Naive thymus-derived CD4-positive, alpha-beta T cell (primary cell): ENCODE measurements around the gene SCNN1G. TPM values are rescaled to one million over a fixed set of nuclear protein-coding genes. Genes with fewer than 3 reads are reported as not detected.

Source experiments
- ATAC-seq: fragments of 150-1000 bp; cut with Tn5 transposase; 2 replicates; pipeline ENCODE4 v1.10.0; 2021; ENCODE audit warnings: mild to moderate bottlenecking, moderate library complexity
- CTCF ChIA-PET: fragments of 350-600 bp; sonication (Branson Sonifier 250); formaldehyde crosslinking; loops from one replicate; lab custom pipeline; 2021; ENCODE audit warnings: antibody characterized with exemption; lab: Charles Lee
- POLR2A ChIA-PET: fragments of 350-600 bp; sonication (Branson Sonifier 250); formaldehyde crosslinking; loops from one replicate; lab custom pipeline; 2021; ENCODE audit warnings: antibody characterized with exemption, inconsistent platforms; lab: Charles Lee
- DNase-seq, 9 donors: peaks; one replicate each; pipeline versions ENCODE4 v3.0.0 to v3.0.0-alpha.2; 2020 to 2022; ENCODE audit warnings: mixed read lengths in 1 of 9
- H3K27ac ChIP-seq: one replicate; pipeline ENCODE4 v1.7.0; 2013; ENCODE audit warnings: mild to moderate bottlenecking, low read depth, low read length, moderate library complexity
- H3K27me3 ChIP-seq, 2 donors: one replicate each; pipeline ENCODE4 v1.7.0; 2013; ENCODE audit warnings: low read length in 2 of 2, mild to moderate bottlenecking in 2 of 2, moderate library complexity in 2 of 2; ENCODE audit not compliant: control insufficient read depth in 2 of 2, insufficient read depth in 2 of 2
- H3K36me3 ChIP-seq, 3 experiments: 1 replicate in 2 of 3; 2 replicates in 1 of 3; pipeline ENCODE4 v1.7.0; 2013; ENCODE audit warnings: low read length in 3 of 3, mild to moderate bottlenecking in 3 of 3, moderate library complexity in 1 of 3; ENCODE audit not compliant: insufficient read depth in 3 of 3, control insufficient read depth in 2 of 3
- H3K4me1 ChIP-seq, 2 donors: one replicate each; pipeline ENCODE4 v1.7.0; 2013; ENCODE audit warnings: low read length in 2 of 2, mild to moderate bottlenecking in 2 of 2, moderate library complexity in 1 of 2; ENCODE audit not compliant: control insufficient read depth in 2 of 2, insufficient read depth in 2 of 2
- H3K4me3 ChIP-seq: 2 replicates; pipeline ENCODE4 v1.7.0; 2013; ENCODE audit warnings: mild to moderate bottlenecking, low read length
- H3K9me3 ChIP-seq, 3 experiments: 1 replicate in 2 of 3; 2 replicates in 1 of 3; pipeline ENCODE4 v1.7.0; 2013; ENCODE audit warnings: low read length in 3 of 3; ENCODE audit not compliant: control insufficient read depth in 2 of 3
- H3K27ac Mint-ChIP-seq, 9 donors: one replicate each; pipeline ENCODE4 v1.8.0; 2020 to 2022; ENCODE audit warnings: mixed read lengths in 9 of 9, mild to moderate bottlenecking in 8 of 9, moderate library complexity in 5 of 9, inconsistent platforms in 2 of 9
- H3K27me3 Mint-ChIP-seq, 5 donors: one replicate each; pipeline ENCODE4 v1.8.0; 2021 to 2022; ENCODE audit warnings: mixed read lengths in 5 of 5, mild to moderate bottlenecking in 1 of 5
- H3K36me3 Mint-ChIP-seq, 5 donors: one replicate each; pipeline ENCODE4 v1.8.0; 2020 to 2022; ENCODE audit warnings: mixed read lengths in 5 of 5, mild to moderate bottlenecking in 3 of 5, inconsistent platforms in 1 of 5
- H3K4me1 Mint-ChIP-seq, 7 donors: one replicate each; pipeline ENCODE4 v1.8.0; 2020 to 2022; ENCODE audit warnings: mixed read lengths in 7 of 7, mild to moderate bottlenecking in 3 of 7, inconsistent platforms in 1 of 7
- H3K4me3 Mint-ChIP-seq, 10 donors: one replicate each; pipeline ENCODE4 v1.8.0; 2020 to 2022; ENCODE audit warnings: mild to moderate bottlenecking in 10 of 10, mixed read lengths in 10 of 10, moderate library complexity in 6 of 10, inconsistent platforms in 2 of 10
- H3K9me3 Mint-ChIP-seq, 11 donors: one replicate each; pipeline ENCODE4 v1.8.0; 2020 to 2022; ENCODE audit warnings: mixed read lengths in 11 of 11, mild to moderate bottlenecking in 4 of 11, inconsistent platforms in 1 of 11, moderate library complexity in 1 of 11
- intact Hi-C, 2 donors: fragments of 100-400 bp; cut with micrococcal nuclease; formaldehyde crosslinking; loops; one replicate each; pipeline ENCODE4 v1.15.1; 2023
- polyA plus RNA-seq, 2 donors: library from polyadenylated mRNA; unstranded; fragments of 300-500 nt; fragmentation: Illumina TruSeq; gene quantifications; one replicate each; pipeline ENCODE4 v1.2.3, GENCODE V29; 2021
- total RNA-seq, 6 experiments: library from RNA in 5 of 6; stranded (reverse) in 5 of 6; gene quantifications; 1 replicate in 5 of 6; 2 replicates in 1 of 6; pipeline ENCODE4 v1.2.3 and lab custom pipeline; 2021 to 2026

SCNN1G gene
- total and polyA plus RNA-seq, 7 experiments from 2014 or later, result not detected

- Histone ChIP-seq H3K9me3 (no peaks in the 10 kb centered on the region), H3K4me3 (no peak overlapping the region), H3K4me1 (no peaks in the 10 kb centered on the region), H3K36me3 (no peaks in the 10 kb centered on the region), H3K27ac (no peak overlapping the region), H3K27me3 (peaks cover 0 to 4% of the 10 kb centered on the region in 2 donors)
- CTCF ChIA-PET, result no interaction called here
- no peak for DNase-seq
- H3K4me3 Mint-ChIP-seq, result no peak overlapping the region
- ATAC-seq, result no peak
- intact Hi-C loops, result no loop called here
- no peak overlapping the region for H3K27ac Mint-ChIP-seq
- H3K4me1 Mint-ChIP-seq, result no peaks in the 10 kb centered on the region
- H3K9me3 Mint-ChIP-seq, result peaks cover 0 to 2% (median 0%) of the 10 kb centered on the region in 11 donors
- H3K36me3 Mint-ChIP-seq, result peaks cover 0 to 2% (median 0%) of the 10 kb centered on the region in 5 donors
- POLR2A ChIA-PET, result no interaction called here
- H3K27me3 Mint-ChIP-seq, result peaks cover 29 to 70% (median 68%) of the 10 kb centered on the region in 5 donors
Measured at GRCh38 chr16:23174622-23175021, 7.9 kb upstream of the SCNN1G start.

DNA sequence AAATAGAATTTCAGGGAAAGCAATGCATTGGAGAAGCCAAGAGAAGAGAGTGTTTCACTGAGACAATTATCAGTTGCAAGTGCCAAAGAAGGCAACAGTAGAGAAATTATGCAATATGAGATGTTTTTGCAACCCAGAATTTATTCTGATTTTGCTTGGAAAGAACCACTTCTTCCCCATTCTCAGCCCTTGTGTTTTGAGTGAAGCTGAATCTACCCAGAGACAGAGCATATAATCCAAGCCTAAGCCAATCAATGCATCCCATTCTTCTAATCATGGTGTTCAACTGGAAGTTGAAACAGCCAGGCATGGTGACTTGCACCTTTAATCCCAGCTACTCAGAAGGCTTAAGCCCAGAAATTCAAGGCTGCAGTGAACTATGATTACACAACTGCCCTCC lies 6.9 kb upstream of the SCNN1G start:
- Mint-ChIP-seq H3K4me1 (no peaks in the 10 kb centered on the region), H3K27me3 (peaks cover 23 to 69% (median 65%) of the 10 kb centered on the region in 5 donors), H3K27ac (no peak overlapping the region), H3K4me3 (no peak overlapping the region), H3K9me3 (peaks cover 0 to 2% (median 0%) of the 10 kb centered on the region in 11 donors), H3K36me3 (peaks cover 0 to 5% (median 0%) of the 10 kb centered on the region in 5 donors)
- H3K36me3 ChIP-seq, result no peaks in the 10 kb centered on the region
- H3K27ac ChIP-seq, result no peak overlapping the region
- no peak for DNase-seq
- ChIA-PET CTCF (no interaction called here), POLR2A (no interaction called here)
- no peak for ATAC-seq
- intact Hi-C loops, result no loop called here
- peaks cover 0 to 4% of the 10 kb centered on the region in 2 donors for H3K27me3 ChIP-seq
- H3K4me1 ChIP-seq, result no peaks in the 10 kb centered on the region
- H3K9me3 ChIP-seq, result no peaks in the 10 kb centered on the region
- no peak overlapping the region for H3K4me3 ChIP-seq

DNA sequence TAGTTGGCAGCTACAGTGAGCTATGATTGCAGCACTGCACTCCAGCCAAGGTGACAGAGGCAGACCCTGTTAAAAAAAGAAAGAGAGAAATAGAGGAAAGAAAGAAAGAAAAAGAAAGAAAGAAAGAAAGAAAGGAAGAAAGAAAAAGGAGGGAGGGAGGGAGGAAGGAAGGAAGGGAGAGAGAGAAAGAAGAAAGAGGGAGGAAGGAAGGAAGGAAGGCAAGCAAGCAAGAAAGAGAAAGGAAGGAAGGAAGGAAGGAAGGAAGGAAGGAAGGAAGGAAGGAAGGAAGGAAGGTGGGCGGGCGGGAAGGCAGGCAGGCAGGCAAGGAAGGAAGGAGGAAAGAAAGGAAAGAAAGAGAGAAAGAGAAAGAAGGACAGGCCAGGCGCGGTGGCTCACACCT lies 1.0 kb upstream of the SCNN1G start:
- no peak overlapping the region for H3K27ac ChIP-seq
- no peaks in the 10 kb centered on the region for H3K36me3 ChIP-seq
- H3K27me3 ChIP-seq, result peaks cover 0 to 19% of the 10 kb centered on the region in 2 donors
- no peaks in the 10 kb centered on the region for H3K9me3 ChIP-seq
- Mint-ChIP-seq H3K27ac (peak overlapping the region in 1 of 9 donors; percentile 67), H3K4me1 (peaks cover 8 to 15% (median 10%) of the 10 kb centered on the region in 7 donors), H3K9me3 (peaks cover 0 to 5% (median 0%) of the 10 kb centered on the region in 11 donors), H3K4me3 (peak overlapping the region in 8 of 10 donors; percentile 34 to 84 (median 68)), H3K36me3 (peaks cover 0 to 5% (median 0%) of the 10 kb centered on the region in 5 donors), H3K27me3 (peaks cover 43 to 80% (median 65%) of the 10 kb centered on the region in 5 donors)
- ChIA-PET POLR2A (no interaction called here), CTCF (interaction anchor here (0.5 to 1.8 kb wide), 2 partner anchors 98 to 253 kb away, joined by 3 to 8 read pairs; no protein-coding TSS in a partner anchor)
- peaks cover 0 to 5% of the 10 kb centered on the region in 2 donors for H3K4me1 ChIP-seq
- DNase-seq (no peak), ATAC-seq (no peak)
- intact Hi-C loops, result no loop called here
- H3K4me3 ChIP-seq, result no peak overlapping the region

DNA sequence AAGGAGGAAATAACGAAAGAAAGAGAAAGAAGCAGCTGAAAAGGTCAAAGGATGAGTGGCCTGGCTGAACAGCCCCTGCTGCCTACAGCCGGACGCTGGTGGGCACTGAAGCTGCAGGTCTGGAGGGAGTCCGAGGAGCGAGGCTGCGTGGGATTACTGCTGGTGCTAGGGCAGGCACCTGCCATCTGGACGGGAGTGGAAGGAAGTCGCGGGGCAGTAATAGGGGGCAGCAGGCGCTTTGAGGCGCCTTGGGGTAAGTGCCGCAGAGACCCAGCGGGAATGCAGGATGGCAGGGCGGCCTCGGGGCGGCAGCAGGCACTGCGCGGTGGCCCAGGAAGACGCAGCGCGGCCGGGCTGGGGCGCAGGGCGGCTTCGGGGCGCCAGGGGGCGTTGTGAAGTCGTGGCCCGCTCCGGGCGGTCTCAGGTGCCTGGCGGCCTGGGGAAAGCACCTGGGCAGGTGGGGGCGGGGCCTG lies 303 bp upstream of the SCNN1G start:
- intact Hi-C loops, result loop anchor here (1.0 kb wide), 2 partner anchors 33 to 253 kb away; partner anchors contain the start of gene USP31 (in 1 of the 2)
- Histone ChIP-seq H3K4me3 (no peak overlapping the region), H3K36me3 (no peaks in the 10 kb centered on the region), H3K27me3 (peaks cover 0 to 19% of the 10 kb centered on the region in 2 donors), H3K4me1 (peaks cover 0 to 5% of the 10 kb centered on the region in 2 donors), H3K27ac (no peak overlapping the region), H3K9me3 (no peaks in the 10 kb centered on the region)
- POLR2A ChIA-PET, result no interaction called here
- peak overlapping the region; percentile 46 to 84 (median 68) for H3K4me3 Mint-ChIP-seq
- peaks cover 45 to 78% (median 68%) of the 10 kb centered on the region in 5 donors for H3K27me3 Mint-ChIP-seq
- H3K4me1 Mint-ChIP-seq, result peaks cover 8 to 15% (median 10%) of the 10 kb centered on the region in 7 donors
- CTCF ChIA-PET, result interaction anchor here (0.7 to 1.8 kb wide), 2 partner anchors 232 to 253 kb away, joined by 4 to 8 read pairs; no protein-coding TSS in a partner anchor
- H3K36me3 Mint-ChIP-seq, result peaks cover 0 to 5% (median 0%) of the 10 kb centered on the region in 5 donors
- H3K27ac Mint-ChIP-seq, result peak overlapping the region in 1 of 9 donors; percentile 51
- ATAC-seq (peak; percentile 98), DNase-seq (peak; percentile 45 to 78 (median 63))
- peaks cover 0 to 5% (median 0%) of the 10 kb centered on the region in 11 donors for H3K9me3 Mint-ChIP-seq

DNA sequence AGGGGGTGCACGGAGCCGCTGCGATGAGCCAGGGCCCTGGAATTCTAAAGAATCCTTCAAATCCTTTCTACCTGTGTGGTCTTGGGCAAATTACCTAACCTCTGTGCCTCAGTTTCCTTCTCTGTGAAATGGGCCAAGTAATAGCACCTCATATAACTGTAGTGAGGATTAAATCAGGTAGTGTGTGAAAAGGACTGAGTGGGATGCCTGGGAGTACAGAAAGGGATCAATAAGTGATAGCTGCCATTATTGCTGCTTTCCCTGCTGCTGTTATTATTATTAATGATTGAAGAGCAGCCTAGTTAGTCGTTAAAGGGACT lies 958 bp downstream of the SCNN1G start:
- H3K27ac Mint-ChIP-seq, result no peak overlapping the region
- H3K27me3 Mint-ChIP-seq, result peaks cover 47 to 77% (median 70%) of the 10 kb centered on the region in 5 donors
- peaks cover 0 to 19% of the 10 kb centered on the region in 2 donors for H3K27me3 ChIP-seq
- H3K9me3 ChIP-seq, result no peaks in the 10 kb centered on the region
- H3K4me3 Mint-ChIP-seq, result peak overlapping the region in 6 of 10 donors; percentile 7 to 75 (median 23)
- ATAC-seq (no peak), DNase-seq (no peak)
- H3K36me3 ChIP-seq, result no peaks in the 10 kb centered on the region
- peaks cover 0 to 5% (median 0%) of the 10 kb centered on the region in 5 donors for H3K36me3 Mint-ChIP-seq
- intact Hi-C loops, result no loop called here
- POLR2A ChIA-PET, result no interaction called here
- no peak overlapping the region for H3K27ac ChIP-seq
- peaks cover 0 to 5% of the 10 kb centered on the region in 2 donors for H3K4me1 ChIP-seq
- CTCF ChIA-PET, result interaction anchor here (1.7 kb wide), 1 partner anchor 251 kb away, joined by 8 read pairs; no protein-coding TSS in a partner anchor
- H3K9me3 Mint-ChIP-seq, result peaks cover 0 to 5% (median 0%) of the 10 kb centered on the region in 11 donors
- H3K4me1 Mint-ChIP-seq, result peaks cover 8 to 15% (median 10%) of the 10 kb centered on the region in 7 donors
- no peak overlapping the region for H3K4me3 ChIP-seq

DNA sequence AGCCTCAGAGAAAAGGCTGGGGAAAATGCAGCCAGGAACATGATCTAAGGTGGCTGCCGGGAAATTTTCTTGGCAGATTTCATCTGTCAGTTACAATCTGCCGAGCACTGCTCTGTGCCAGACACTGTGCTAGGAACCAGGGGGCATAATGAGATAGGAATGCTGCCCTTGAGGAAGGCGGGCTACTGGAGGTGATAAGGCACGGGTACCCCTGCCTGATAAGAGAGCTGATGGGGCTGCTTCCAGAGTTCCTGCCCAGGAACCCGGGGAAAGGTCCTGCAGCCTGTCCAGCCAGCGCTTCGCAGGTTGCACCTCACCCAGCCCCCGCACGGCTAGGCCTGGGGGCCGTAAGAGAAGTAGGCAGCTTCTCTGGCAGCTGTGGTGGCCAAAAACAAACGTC lies 3.1 kb downstream of the SCNN1G start:
- DNase-seq (no peak), ATAC-seq (no peak)
- Mint-ChIP-seq H3K27me3 (peaks cover 42 to 77% (median 58%) of the 10 kb centered on the region in 5 donors), H3K9me3 (peaks cover 0 to 3% (median 0%) of the 10 kb centered on the region in 11 donors), H3K36me3 (no peaks in the 10 kb centered on the region), H3K4me3 (no peak overlapping the region), H3K4me1 (peaks cover 8 to 15% (median 10%) of the 10 kb centered on the region in 7 donors), H3K27ac (no peak overlapping the region)
- Histone ChIP-seq H3K9me3 (no peaks in the 10 kb centered on the region), H3K4me1 (peaks cover 0 to 5% of the 10 kb centered on the region in 2 donors), H3K4me3 (no peak overlapping the region), H3K27ac (no peak overlapping the region), H3K36me3 (no peaks in the 10 kb centered on the region), H3K27me3 (peaks cover 0 to 15% of the 10 kb centered on the region in 2 donors)
- intact Hi-C loops, result no loop called here
- CTCF ChIA-PET, result no interaction called here
- POLR2A ChIA-PET, result no interaction called here
